Putamen (tissue), 1 donor: ENCODE data around the gene PDE9A.

Source experiments
- DNase-seq: peaks from one replicate; pipeline ENCODE4 v3.0.0-alpha.2; 2016; ENCODE audit warnings: low spot score

PDE9A gene

GRCh38 chr21:42775123-42775522, 121.7 kb downstream of the PDE9A start:
- DNase-seq, result no peak

- no peak for DNase-seq
These were observed 122.5 kb downstream of the PDE9A start for GRCh38 chr21:42775891-42776290.

- no peak for DNase-seq
These were observed 123.8 kb downstream of the PDE9A start for GRCh38 chr21:42777064-42777756.

GRCh38 chr21:42777757-42778344, 124.4 kb downstream of the PDE9A start:
- peak; percentile 38 for DNase-seq

- no peak for DNase-seq
These were observed 126.0 kb downstream of the PDE9A start for GRCh38 chr21:42779431-42779861.

- no peak for DNase-seq
These were observed 127.2 kb downstream of the PDE9A start for GRCh38 chr21:42780617-42781016.

- no peak for DNase-seq
These were observed 127.9 kb downstream of the PDE9A start for GRCh38 chr21:42781150-42781970.

- DNase-seq, result no peak
These were observed 128.7 kb downstream of the PDE9A start for GRCh38 chr21:42781971-42782722.

GRCh38 chr21:42782723-42783242, 129.4 kb downstream of the PDE9A start:
- no peak for DNase-seq

- DNase-seq, result no peak
These were observed 130.9 kb downstream of the PDE9A start for GRCh38 chr21:42784276-42784675.

- no peak for DNase-seq
These were observed 131.6 kb downstream of the PDE9A start for GRCh38 chr21:42784896-42785451.

- DNase-seq, result no peak
These were observed 132.4 kb downstream of the PDE9A start for GRCh38 chr21:42785666-42786427.

GRCh38 chr21:42786884-42787283, 133.5 kb downstream of the PDE9A start:
- DNase-seq, result no peak

GRCh38 chr21:42787613-42788012, 134.2 kb downstream of the PDE9A start:
- DNase-seq, result no peak

GRCh38 chr21:42790520-42791065, 137.2 kb downstream of the PDE9A start:
- no peak for DNase-seq

- no peak for DNase-seq
These were observed 140.4 kb downstream of the PDE9A start for GRCh38 chr21:42793774-42794173.

GRCh38 chr21:42794551-42794950, 141.1 kb downstream of the PDE9A start:
- DNase-seq, result no peak

- no peak for DNase-seq
These were observed 143.1 kb downstream of the PDE9A start for GRCh38 chr21:42796327-42797062.

GRCh38 chr21:42797522-42797921, 144.1 kb downstream of the PDE9A start:
- DNase-seq, result no peak

- DNase-seq, result no peak
These were observed 144.7 kb downstream of the PDE9A start for GRCh38 chr21:42798106-42798505.
